GM12874 (cell line): ENCODE results near the gene POLR1A.

ENCODE experiments used
- CTCF ChIP-seq: IDR thresholded peaks from 2 replicates; pipeline ENCODE4 v1.5.1; 2011; ENCODE audit warnings: low read depth, mild to moderate bottlenecking, control low read depth, low read length, moderate library complexity; ENCODE audit not compliant: insufficient read depth

The POLR1A gene

GRCh38 chr2:85994897-85995647 lies 110.6 kb downstream of the POLR1A start:
- no peak for TF ChIP-seq CTCF

GRCh38 chr2:85994421-85994777 lies 111.3 kb downstream of the POLR1A start:
- no peak for TF ChIP-seq CTCF

- TF ChIP-seq CTCF, result no peak
These were observed 113.1 kb downstream of the POLR1A start for GRCh38 chr2:85992611-85993010.

GRCh38 chr2:85990084-85990483 lies 115.6 kb downstream of the POLR1A start:
- no peak for TF ChIP-seq CTCF

- no peak for TF ChIP-seq CTCF
These were observed 116.3 kb downstream of the POLR1A start for GRCh38 chr2:85989288-85989865.

- TF ChIP-seq CTCF, result no peak
These were observed 116.8 kb downstream of the POLR1A start for GRCh38 chr2:85988914-85989270.

GRCh38 chr2:85988175-85988913 lies 117.3 kb downstream of the POLR1A start:
- no peak for TF ChIP-seq CTCF
